KMS-11 (cell line): ENCODE data around the gene INTS6.

ENCODE experiments used
- H2AFZ ChIP-seq: fragments of 200-600 bp; sonication (generic); 2 replicates; pipeline ENCODE4 v1.6.1; 2016; ENCODE audit warnings: antibody characterized with exemption, mixed run types, low read depth
- H3K27ac ChIP-seq: fragments of 200-600 bp; sonication (generic); 2 replicates; pipeline ENCODE4 v1.6.1; 2016; ENCODE audit warnings: mild to moderate bottlenecking, mixed run types
- H3K27me3 ChIP-seq: fragments of 200-600 bp; sonication (generic); 2 replicates; pipeline ENCODE4 v1.6.1; 2017; ENCODE audit warnings: mild to moderate bottlenecking, low read depth, mixed run types, moderate library complexity; ENCODE audit not compliant: insufficient read depth
- H3K36me3 ChIP-seq: fragments of 200-600 bp; sonication (generic); 2 replicates; pipeline ENCODE4 v1.6.1; 2017; ENCODE audit warnings: mild to moderate bottlenecking, mixed run types; ENCODE audit not compliant: insufficient read depth
- H3K4me1 ChIP-seq: fragments of 200-600 bp; sonication (generic); 2 replicates; pipeline ENCODE4 v1.6.1; 2016; ENCODE audit warnings: mild to moderate bottlenecking, low read depth, mixed run types; ENCODE audit not compliant: poor library complexity, severe bottlenecking
- H3K4me2 ChIP-seq: fragments of 200-600 bp; sonication (generic); 2 replicates; pipeline ENCODE4 v1.7.0; 2016; ENCODE audit warnings: mild to moderate bottlenecking, mixed run types
- H3K4me3 ChIP-seq: fragments of 200-600 bp; sonication (generic); IDR thresholded peaks from 2 replicates; pipeline ENCODE4 v1.6.1; 2017; ENCODE audit warnings: low read depth, low read length, mixed read lengths; ENCODE audit not compliant: insufficient read depth
- H3K79me2 ChIP-seq: fragments of 200-600 bp; sonication (generic); 2 replicates; pipeline ENCODE4 v1.6.1; 2016; ENCODE audit warnings: low read depth, mixed run types; ENCODE audit not compliant: insufficient read depth
- H3K9ac ChIP-seq: fragments of 200-600 bp; sonication (generic); 2 replicates; pipeline ENCODE4 v1.6.1; 2016; ENCODE audit warnings: mild to moderate bottlenecking, mixed run types
- H4K20me1 ChIP-seq: fragments of 200-600 bp; sonication (generic); 2 replicates; pipeline ENCODE4 v1.6.1; 2016; ENCODE audit warnings: mild to moderate bottlenecking, mixed run types; ENCODE audit not compliant: insufficient read depth
- CTCF ChIP-seq: fragments of 200-600 bp; sonication (generic); conservative IDR thresholded peaks from 2 replicates; pipeline ENCODE4 v1.6.1; 2017; ENCODE audit warnings: low read depth, mild to moderate bottlenecking, antibody characterized with exemption, low read length, moderate library complexity, mixed read lengths

The INTS6 gene

GRCh38 chr13:51371768-51372399 is 81.0 kb downstream of the INTS6 start:
- Histone ChIP-seq H3K79me2 (no peaks in the 10 kb centered on the region), H3K4me3 (no peak overlapping the region), H3K9ac (no peak overlapping the region), H3K27me3 (no peaks in the 10 kb centered on the region), H4K20me1 (no peaks in the 10 kb centered on the region), H2AFZ (no peak overlapping the region), H3K27ac (no peak overlapping the region), H3K4me1 (no peaks in the 10 kb centered on the region), H3K4me2 (no peak overlapping the region), H3K36me3 (no peaks in the 10 kb centered on the region)
- no peak for TF ChIP-seq CTCF

GRCh38 chr13:51370811-51371210 is 82.0 kb downstream of the INTS6 start:
- Histone ChIP-seq H4K20me1 (no peaks in the 10 kb centered on the region), H3K36me3 (no peaks in the 10 kb centered on the region), H3K4me3 (no peak overlapping the region), H3K27ac (no peak overlapping the region), H3K4me2 (no peak overlapping the region), H2AFZ (no peak overlapping the region), H3K9ac (no peak overlapping the region), H3K27me3 (no peaks in the 10 kb centered on the region), H3K79me2 (no peaks in the 10 kb centered on the region), H3K4me1 (no peaks in the 10 kb centered on the region)
- TF ChIP-seq CTCF, result no peak

- Histone ChIP-seq H3K4me3 (no peak overlapping the region), H3K79me2 (no peaks in the 10 kb centered on the region), H2AFZ (no peak overlapping the region), H3K36me3 (no peaks in the 10 kb centered on the region), H3K9ac (no peak overlapping the region), H3K4me2 (no peak overlapping the region), H3K27me3 (no peaks in the 10 kb centered on the region), H3K4me1 (no peaks in the 10 kb centered on the region), H3K27ac (no peak overlapping the region), H4K20me1 (no peaks in the 10 kb centered on the region)
- no peak for TF ChIP-seq CTCF
Measured at GRCh38 chr13:51370116-51370515, 82.7 kb downstream of the INTS6 start.

- H3K36me3 ChIP-seq, result peaks cover 3% of the 10 kb centered on the region; the same call in 1 of the 2 replicates
- H3K9ac ChIP-seq, result no peak overlapping the region
- H2AFZ ChIP-seq, result no peak overlapping the region
- no peaks in the 10 kb centered on the region for H4K20me1 ChIP-seq
- H3K27ac ChIP-seq, result no peak overlapping the region
- H3K4me1 ChIP-seq, result peaks cover 32% of the 10 kb centered on the region
- H3K4me2 ChIP-seq, result no peak overlapping the region
- H3K27me3 ChIP-seq, result no peaks in the 10 kb centered on the region
- H3K79me2 ChIP-seq, result no peaks in the 10 kb centered on the region
- H3K4me3 ChIP-seq, result no peak overlapping the region
- TF ChIP-seq CTCF, result no peak
Measured at GRCh38 chr13:51364404-51365008, 88.3 kb downstream of the INTS6 start.
